ENCODE measurements around the gene COL11A1. TPM values are rescaled to one million over a fixed set of nuclear protein-coding genes. Genes with fewer than 3 reads are reported as not detected.

Gene COL11A1
- polyA plus RNA-seq, 2 of the 4 experiments (the other 2 are of a cell fraction) = 6.8 to 13.6 TPM

- CTCF ChIA-PET = no interaction called here
- no peak for DNase-seq (ENCODE audit: low read depth in 1 of 2, low spot score in 1 of 2)
- TF ChIP-seq MAX (IDR thresholded peaks at IDR 0.05) (no peak), BHLHE40 (IDR thresholded peaks at IDR 0.05; ENCODE audit: low read depth, low read length) (no peak), PBX3 (IDR thresholded peaks at IDR 0.05) (no peak), ATOH8 (CRISPR knock-in tag; IDR thresholded peaks at IDR 0.05; ENCODE audit: low read depth) (no peak), HOXB13 (CRISPR knock-in tag; IDR thresholded peaks at IDR 0.05; ENCODE audit: low read depth) (no peak), MAFK (IDR thresholded peaks at IDR 0.05; ENCODE audit: partially characterized antibody) (no peak)
- TF ChIP-seq, protein P1, sequence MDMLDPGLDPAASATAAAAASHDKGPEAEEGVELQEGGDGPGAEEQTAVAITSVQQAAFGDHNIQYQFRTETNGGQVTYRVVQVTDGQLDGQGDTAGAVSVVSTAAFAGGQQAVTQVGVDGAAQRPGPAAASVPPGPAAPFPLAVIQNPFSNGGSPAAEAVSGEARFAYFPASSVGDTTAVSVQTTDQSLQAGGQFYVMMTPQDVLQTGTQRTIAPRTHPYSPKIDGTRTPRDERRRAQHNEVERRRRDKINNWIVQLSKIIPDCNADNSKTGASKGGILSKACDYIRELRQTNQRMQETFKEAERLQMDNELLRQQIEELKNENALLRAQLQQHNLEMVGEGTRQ (IDR thresholded peaks at IDR 0.05) = no peak
- Histone ChIP-seq H3K27ac (no peak overlapping the region), H3K4me1 (no peaks in the 10 kb centered on the region), H3K4me2 (no peak overlapping the region), H3K4me3 (no peak overlapping the region), H3K9me3 (no peaks in the 10 kb centered on the region)
- ATAC-seq = no peak
- POLR2A ChIA-PET = no interaction called here
- no peak for FAIRE-seq
Measured at GRCh38 chr1:102858695-102859094, 249.6 kb downstream of the COL11A1 start.

DNA sequence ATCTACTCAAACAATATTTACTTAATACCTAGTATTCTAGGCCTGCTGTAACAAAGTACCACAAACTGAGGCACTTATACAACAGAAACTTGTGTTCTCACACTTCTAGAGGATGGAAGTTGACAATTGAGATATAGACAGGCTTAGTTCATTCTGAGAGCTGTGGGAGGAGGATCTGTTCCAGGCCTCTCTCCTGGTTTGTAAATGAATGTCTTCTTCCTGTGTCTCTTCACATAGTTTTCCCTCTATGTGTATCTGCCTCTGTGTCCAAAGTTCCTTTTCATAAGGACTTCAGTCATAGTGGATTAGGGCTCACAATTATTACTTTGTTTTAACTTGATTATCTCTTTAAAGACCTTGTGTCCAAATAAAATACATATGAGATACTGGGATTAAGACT, 251.1 kb downstream of the COL11A1 start:
- H3K4me2 ChIP-seq = no peak overlapping the region
- H3K27ac ChIP-seq = no peak overlapping the region
- TF ChIP-seq EHMT2 (IDR thresholded peaks at IDR 0.05; ENCODE audit: low read depth) = no peak
- TF ChIP-seq, protein P1 (IDR thresholded peaks at IDR 0.05) = no peak
- no peak for TF ChIP-seq TP53 (CRISPR knock-in tag; IDR thresholded peaks at IDR 0.05)
- no peak for TF ChIP-seq CBX8 (IDR thresholded peaks at IDR 0.05)
- no peak for TF ChIP-seq KDM5A (IDR thresholded peaks at IDR 0.05)
- TF ChIP-seq NPAS2 (CRISPR knock-in tag; IDR thresholded peaks at IDR 0.05; ENCODE audit: borderline replicate concordance) = no peak
- no peak for TF ChIP-seq MAFK (IDR thresholded peaks at IDR 0.05; ENCODE audit: partially characterized antibody)
- TF ChIP-seq, protein P2, sequence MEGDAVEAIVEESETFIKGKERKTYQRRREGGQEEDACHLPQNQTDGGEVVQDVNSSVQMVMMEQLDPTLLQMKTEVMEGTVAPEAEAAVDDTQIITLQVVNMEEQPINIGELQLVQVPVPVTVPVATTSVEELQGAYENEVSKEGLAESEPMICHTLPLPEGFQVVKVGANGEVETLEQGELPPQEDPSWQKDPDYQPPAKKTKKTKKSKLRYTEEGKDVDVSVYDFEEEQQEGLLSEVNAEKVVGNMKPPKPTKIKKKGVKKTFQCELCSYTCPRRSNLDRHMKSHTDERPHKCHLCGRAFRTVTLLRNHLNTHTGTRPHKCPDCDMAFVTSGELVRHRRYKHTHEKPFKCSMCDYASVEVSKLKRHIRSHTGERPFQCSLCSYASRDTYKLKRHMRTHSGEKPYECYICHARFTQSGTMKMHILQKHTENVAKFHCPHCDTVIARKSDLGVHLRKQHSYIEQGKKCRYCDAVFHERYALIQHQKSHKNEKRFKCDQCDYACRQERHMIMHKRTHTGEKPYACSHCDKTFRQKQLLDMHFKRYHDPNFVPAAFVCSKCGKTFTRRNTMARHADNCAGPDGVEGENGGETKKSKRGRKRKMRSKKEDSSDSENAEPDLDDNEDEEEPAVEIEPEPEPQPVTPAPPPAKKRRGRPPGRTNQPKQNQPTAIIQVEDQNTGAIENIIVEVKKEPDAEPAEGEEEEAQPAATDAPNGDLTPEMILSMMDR (IDR thresholded peaks at IDR 0.05) = no peak
- TF ChIP-seq POLR2AphosphoS2 (conservative IDR thresholded peaks at IDR 0.05; ENCODE audit: low read length) = no peak
- no peak for TF ChIP-seq FOXS1 (CRISPR knock-in tag; IDR thresholded peaks at IDR 0.05)
- no peak for TF ChIP-seq HEYL (CRISPR knock-in tag; IDR thresholded peaks at IDR 0.05)
- ChIA-PET CTCF (no interaction called here), POLR2A (no interaction called here)
- no peaks in the 10 kb centered on the region for H3K4me1 ChIP-seq
- FAIRE-seq = no peak
- DNase-seq (ENCODE audit: low read depth in 1 of 2, low spot score in 1 of 2) = no peak
- no peak for ATAC-seq
- H3K9me3 ChIP-seq = no peaks in the 10 kb centered on the region
- no peak overlapping the region for H3K4me3 ChIP-seq

DNA sequence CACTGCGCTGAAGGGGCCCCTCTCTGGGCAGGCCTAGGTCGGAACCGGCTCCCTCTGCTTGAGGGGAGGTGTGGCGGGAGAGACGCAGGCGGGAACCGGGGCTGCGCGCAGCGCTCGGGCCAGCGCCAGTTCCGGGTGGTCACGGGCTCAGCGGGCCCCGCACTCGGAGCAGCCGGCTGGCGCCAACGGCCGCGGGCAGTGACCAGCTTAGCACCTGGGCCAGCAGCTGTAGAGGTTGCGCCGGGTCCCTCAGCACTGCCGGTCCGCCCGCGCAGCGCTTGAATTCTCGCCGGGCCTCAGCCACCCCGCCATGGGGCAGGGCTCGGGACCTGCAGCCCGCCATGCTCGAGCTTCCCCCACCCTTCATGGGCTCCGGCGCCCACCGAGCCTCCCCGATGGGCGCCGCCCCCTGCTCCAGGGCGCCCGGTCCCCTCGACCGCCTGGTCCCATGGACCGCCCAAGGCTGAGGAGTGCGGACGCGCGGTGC, 254.6 kb downstream of the COL11A1 start:
- TF ChIP-seq ZSCAN20 (CRISPR knock-in tag; IDR thresholded peaks at IDR 0.05) = no peak
- TF ChIP-seq, protein P3, sequence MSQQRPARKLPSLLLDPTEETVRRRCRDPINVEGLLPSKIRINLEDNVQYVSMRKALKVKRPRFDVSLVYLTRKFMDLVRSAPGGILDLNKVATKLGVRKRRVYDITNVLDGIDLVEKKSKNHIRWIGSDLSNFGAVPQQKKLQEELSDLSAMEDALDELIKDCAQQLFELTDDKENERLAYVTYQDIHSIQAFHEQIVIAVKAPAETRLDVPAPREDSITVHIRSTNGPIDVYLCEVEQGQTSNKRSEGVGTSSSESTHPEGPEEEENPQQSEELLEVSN (IDR thresholded peaks at IDR 0.05; ENCODE audit: borderline replicate concordance, low read depth) = no peak
- no peak for TF ChIP-seq FOSL2 (IDR thresholded peaks at IDR 0.05)
- no peak for TF ChIP-seq FOSL2 (CRISPR knock-in tag; IDR thresholded peaks at IDR 0.05)
- no peak for TF ChIP-seq RFX5 (IDR thresholded peaks at IDR 0.05)
- TF ChIP-seq ZFP36 (IDR thresholded peaks at IDR 0.05; ENCODE audit: borderline replicate concordance, partially characterized antibody) = no peak
- TF ChIP-seq TFCP2L1 (CRISPR knock-in tag; IDR thresholded peaks at IDR 0.05) = no peak
- TF ChIP-seq GATA3 (IDR thresholded peaks at IDR 0.05; ENCODE audit: borderline replicate concordance) = no peak
- TF ChIP-seq, protein P1 (IDR thresholded peaks at IDR 0.05) = no peak
- no peak for TF ChIP-seq SMC3 (IDR thresholded peaks at IDR 0.05)
- no peak for TF ChIP-seq FOSB (CRISPR knock-in tag; IDR thresholded peaks at IDR 0.05)
- TF ChIP-seq JUN (IDR thresholded peaks at IDR 0.05) = no peak
- Histone ChIP-seq H3K9me3 (no peaks in the 10 kb centered on the region), H3K27ac (no peak overlapping the region), H3K4me2 (no peak overlapping the region), H3K4me1 (no peaks in the 10 kb centered on the region), H3K4me3 (no peak overlapping the region)
- ATAC-seq = no peak
- ChIA-PET CTCF (interaction anchor here (0.8 kb wide), 1 partner anchor 227 kb away, joined by 3 read pairs; no protein-coding TSS in a partner anchor), POLR2A (no interaction called here)
- DNase-seq (ENCODE audit: low read depth in 1 of 2, low spot score in 1 of 2) = no peak
- FAIRE-seq = no peak
- WGBS (ENCODE audit: missing lambda C conversion rate) = 93% methylated on average over 12 of the region's 50 CpGs
